HUDEP-2 (cell line): ENCODE data around the gene LNPEP.

Experiments used
- DNase-seq, 76 experiments: peaks; one replicate each; lab custom pipeline; 2025; ENCODE audit not compliant: unreplicated experiment in 76 of 76; lab: John Stamatoyannopoulos, UW

Gene LNPEP

GRCh38 chr5:96994493-96994892 is 58.6 kb downstream of the LNPEP start:
- no peak for DNase-seq

GRCh38 chr5:96995419-96995818 is 59.5 kb downstream of the LNPEP start:
- DNase-seq: no peak

GRCh38 chr5:96997265-96997859 is 61.5 kb downstream of the LNPEP start:
- DNase-seq: peak in 17 of 76 experiments; percentile 0 to 38 (median 10)

- DNase-seq: no peak
Observed at GRCh38 chr5:96999856-97000255, 64.0 kb downstream of the LNPEP start.

GRCh38 chr5:97000391-97000790 is 64.5 kb downstream of the LNPEP start:
- no peak for DNase-seq

GRCh38 chr5:97002983-97003382 is 67.1 kb downstream of the LNPEP start:
- DNase-seq: no peak

- DNase-seq: no peak
Observed at GRCh38 chr5:97004423-97005060, 68.7 kb downstream of the LNPEP start.

- no peak for DNase-seq
Observed at GRCh38 chr5:97006454-97007060, 70.7 kb downstream of the LNPEP start.

GRCh38 chr5:97009212-97009898 is 73.5 kb downstream of the LNPEP start:
- peak in 33 of 76 experiments; percentile 1 to 63 (median 26) for DNase-seq

GRCh38 chr5:97009921-97010320 is 74.0 kb downstream of the LNPEP start:
- no peak for DNase-seq

GRCh38 chr5:97010606-97011005 is 74.7 kb downstream of the LNPEP start:
- DNase-seq: no peak

GRCh38 chr5:97011567-97011966 is 75.7 kb downstream of the LNPEP start:
- no peak for DNase-seq

- DNase-seq: no peak
Observed at GRCh38 chr5:97019435-97020117, 83.7 kb downstream of the LNPEP start.

- no peak for DNase-seq
Observed at GRCh38 chr5:97021416-97021815, 85.5 kb downstream of the LNPEP start.

GRCh38 chr5:97022898-97023297 is 87.0 kb downstream of the LNPEP start:
- DNase-seq: no peak

- no peak for DNase-seq
Observed at GRCh38 chr5:97026721-97027120, 90.8 kb downstream of the LNPEP start.

- DNase-seq: no peak
Observed at GRCh38 chr5:97037819-97038218, 101.9 kb downstream of the LNPEP start.

- DNase-seq: no peak
Observed at GRCh38 chr5:97041239-97041638, 105.4 kb downstream of the LNPEP start.

- no peak for DNase-seq
Observed at GRCh38 chr5:97042996-97043395, 107.1 kb downstream of the LNPEP start.

- no peak for DNase-seq
Observed at GRCh38 chr5:97043511-97043910, 107.6 kb downstream of the LNPEP start.

- no peak for DNase-seq
Observed at GRCh38 chr5:97044052-97044451, 108.2 kb downstream of the LNPEP start.
